ENCODE measurements around the gene C8B.

DNA sequence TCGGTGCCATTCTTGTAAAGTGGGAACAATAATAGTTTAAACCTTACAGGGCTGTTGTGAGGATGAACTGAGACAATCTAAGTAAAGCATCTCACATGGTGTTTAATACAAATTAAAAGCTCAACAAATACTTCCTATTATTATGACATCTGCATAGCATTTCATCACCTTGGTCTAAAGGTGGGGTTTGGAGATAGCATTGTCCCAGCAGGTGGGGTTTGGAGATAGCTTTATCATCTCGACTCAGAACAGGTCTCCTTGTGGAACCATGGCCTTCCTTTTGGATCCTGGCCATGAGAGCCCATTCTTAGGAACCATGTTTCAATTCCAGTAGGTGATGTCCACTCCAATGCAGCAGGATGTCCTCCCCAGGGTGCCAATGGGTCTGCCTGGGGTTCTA is 20.6 kb upstream of the C8B start:
- TF ChIP-seq GATA2 (IDR thresholded peaks at IDR 0.05; ENCODE audit: low read depth, low read length) (no peak), GATA3 (IDR thresholded peaks at IDR 0.05; ENCODE audit: low read depth, low read length) (no peak)

All from SH-SY5Y (cell line).